HG03439 (cell line): ENCODE data around the gene GRSF1.

ENCODE experiments used
- ATAC-seq: cut with Tn5 transposase; IDR thresholded peaks from one replicate; pipeline ENCODE4 v1.9.1; 2021; ENCODE audit warnings: mild to moderate bottlenecking, moderate library complexity; ENCODE audit not compliant: unreplicated experiment

Gene GRSF1

DNA sequence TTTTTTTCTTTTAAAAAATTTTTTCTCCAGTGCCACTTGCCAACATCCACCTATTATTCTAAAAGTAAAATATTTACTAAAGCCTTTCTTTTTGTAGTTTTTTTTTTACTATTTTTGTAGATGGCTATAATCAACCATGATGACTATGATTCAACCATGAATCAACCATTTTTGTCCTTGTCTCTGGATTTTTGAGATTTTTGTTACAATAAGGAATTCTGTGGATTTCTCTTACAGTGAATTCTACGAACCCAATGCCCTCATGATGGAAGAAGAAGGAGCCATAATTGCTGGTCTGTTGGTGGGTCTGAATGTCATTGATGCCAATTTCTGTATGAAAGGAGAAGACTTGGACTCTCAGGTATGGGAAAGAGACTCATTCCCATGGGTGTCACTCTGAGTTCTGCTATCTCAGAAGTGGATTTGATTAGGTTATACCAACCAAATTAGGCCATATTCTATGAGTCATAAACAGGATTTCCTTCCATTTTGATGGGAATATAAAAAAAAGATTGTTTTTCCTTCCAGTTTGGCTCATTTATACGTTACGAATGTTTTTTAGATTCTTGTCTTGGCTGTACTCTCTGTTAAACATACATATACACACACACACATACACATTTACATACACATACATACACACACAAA lies 71.3 kb downstream of the GRSF1 start:
- no peak for ATAC-seq
